ENCODE results near the gene MYO3B. TPM values are rescaled to one million over a fixed set of nuclear protein-coding genes. Genes with fewer than 3 reads are reported as not detected.
A peak's percentile ranks its signal among the peaks of the same experiment; 100 is the strongest.

MYO3B gene
- total and polyA plus RNA-seq, 2 of the 8 experiments (the other 6 are each of a cell fraction or from before 2014, with no cell fraction given): 0.17 to 0.19 TPM

GRCh38 chr2:170341684-170342623 lies 164.0 kb downstream of the MYO3B start:
- 72% methylated on average over 8 of the region's 8 CpGs; no CpG with 5 or more reads in 1 of the 2 experiments for WGBS, 2 experiments (ENCODE audit: extremely low coverage in 1 of 2, insufficient coverage in 1 of 2, insufficient read length in 1 of 2, insufficient replicate concordance in 2 of 2, low coverage in 1 of 2, low lambda C conversion rate in 2 of 2, missing lambda C conversion rate in 1 of 2)

More at GRCh38 chr2:170341684-170342623, 164.0 kb downstream of the MYO3B start:
- DNase-seq (ENCODE audit: low read depth in 1 of 2, low spot score in 2 of 2): no peak
- H3K27me3 ChIP-seq (replicated peaks in 1 of 4; ENCODE audit: control insufficient read depth in 3 of 4, extremely low read depth in 1 of 4, insufficient read depth in 3 of 4, low read length in 3 of 4): no peaks in the 10 kb centered on the region
- H3K56ac ChIP-seq (replicated peaks; ENCODE audit: insufficient read length, low read depth, low read length): no peak overlapping the region
- no peak overlapping the region for H3K4ac ChIP-seq (replicated peaks; ENCODE audit: insufficient read length, low read depth, low read length)
- TF ChIP-seq KDM1A (IDR thresholded peaks at IDR 0.05; ENCODE audit: borderline replicate concordance, low read length): no peak
- no peak for TF ChIP-seq SIX5 (IDR thresholded peaks at IDR 0.05; ENCODE audit: low read depth, low read length)
- H2AK5ac ChIP-seq (ENCODE audit: low read depth, low read length): no peak overlapping the region
- no peaks in the 10 kb centered on the region for H4K20me1 ChIP-seq (replicated peaks in 1 of 2; ENCODE audit: control insufficient read depth in 1 of 2, insufficient read depth in 2 of 2, low read length in 2 of 2)
- no peak overlapping the region for H3K9ac ChIP-seq (replicated peaks in 1 of 4; ENCODE audit: extremely low read depth in 1 of 4, low read depth in 3 of 4, low read length in 3 of 4)
- H3K79me2 ChIP-seq (ENCODE audit: control insufficient read depth in 1 of 2, insufficient read depth in 2 of 2, low read length in 2 of 2): no peaks in the 10 kb centered on the region
- H2BK20ac ChIP-seq (ENCODE audit: low read length): no peak overlapping the region
- no peak overlapping the region for H4K5ac ChIP-seq (ENCODE audit: insufficient read length, low read depth, low read length)
- ChIA-PET CTCF (ENCODE audit: partially characterized antibody) (interaction anchor here (0.6 to 4.9 kb wide), 22 partner anchors 9 to 1063 kb away, joined by 3 to 21 read pairs (median 4); no protein-coding TSS in a partner anchor), POLR2A (ENCODE audit: partially characterized antibody) (interaction anchor here (0.6 to 1.0 kb wide), 2 partner anchors 11 to 17 kb away, joined by 3 read pairs; no protein-coding TSS in a partner anchor)
- no peak overlapping the region for H3K14ac ChIP-seq (ENCODE audit: insufficient read length)
- no peak overlapping the region for H3K23ac ChIP-seq (ENCODE audit: insufficient read length)
- H3K27ac ChIP-seq (ENCODE audit: low read depth, low read length): no peak overlapping the region
- no peaks in the 10 kb centered on the region for H3K23me2 ChIP-seq (ENCODE audit: low read depth, low read length)
- no peaks in the 10 kb centered on the region for H3K9me3 ChIP-seq (ENCODE audit: insufficient read depth in 2 of 2, low read depth in 1 of 2, low read length in 1 of 2)
- no peak overlapping the region for H3K4me3 ChIP-seq (ENCODE audit: extremely low read depth in 1 of 4, insufficient read depth in 2 of 4, low read depth in 3 of 4, low read length in 4 of 4)
- H4K91ac ChIP-seq (replicated peaks; ENCODE audit: insufficient read length, low read length): no peak overlapping the region
- H2BK5ac ChIP-seq (ENCODE audit: low read depth, low read length): no peak overlapping the region
- peaks cover 0 to 13% (median 8%) of the 10 kb centered on the region in 4 experiments; a peak in 4 of 7 replicates for H3K4me1 ChIP-seq (replicated peaks in 1 of 4; ENCODE audit: control insufficient read depth in 3 of 4, insufficient read depth in 4 of 4, low read length in 3 of 4)
- H2BK12ac ChIP-seq (ENCODE audit: low read depth, low read length): no peak overlapping the region
- no peaks in the 10 kb centered on the region for H3K79me1 ChIP-seq (ENCODE audit: low read depth, low read length)
- H4K8ac ChIP-seq (ENCODE audit: extremely low read depth, insufficient read depth, low read length): no peak overlapping the region
- H3K36me3 ChIP-seq (ENCODE audit: control insufficient read depth in 2 of 4, insufficient read depth in 4 of 4, low read length in 3 of 4): no peaks in the 10 kb centered on the region
- no peak overlapping the region for H2BK15ac ChIP-seq (ENCODE audit: low read length)
- H3K4me2 ChIP-seq (ENCODE audit: insufficient read depth in 1 of 2, low read depth in 2 of 2, low read length in 2 of 2): no peak overlapping the region
- H3K18ac ChIP-seq (ENCODE audit: extremely low read depth, low read length): no peak overlapping the region
- 0 out of 2 replicates have a peak overlapping the region, but pooled peaks have one; percentile 12 for H2AFZ ChIP-seq (ENCODE audit: low read length)
- FAIRE-seq: no peak
- H2BK120ac ChIP-seq (replicated peaks; ENCODE audit: low read depth, low read length): no peak overlapping the region
